ENCODE measurements around the gene SERPINA6.
"Not testable (repeated sequence)": the region's sequence is repeated elsewhere in the genome, so short reads cannot be mapped to it uniquely, and the experiment has no call there.

SERPINA6 gene

DNA sequence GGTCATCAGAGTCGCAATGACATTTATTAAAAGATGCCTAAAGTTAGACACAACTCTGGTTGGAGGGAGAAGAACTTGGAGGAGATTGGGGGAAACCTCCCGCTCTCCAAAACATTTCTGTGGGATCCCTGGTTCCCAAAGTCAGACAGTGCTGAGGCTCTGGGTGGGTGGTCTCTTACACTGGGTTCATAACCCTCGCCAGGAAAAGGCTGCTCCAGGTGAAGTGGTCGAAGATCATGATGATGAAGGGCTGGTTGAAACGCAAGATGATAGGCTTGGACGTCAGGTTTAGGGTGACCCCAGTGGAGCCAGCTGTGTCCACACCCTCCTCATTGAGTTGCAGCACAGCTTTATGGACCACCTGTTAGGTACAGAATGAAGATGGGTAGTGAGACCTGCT lies 18.9 kb downstream of the SERPINA6 start:
- Histone ChIP-seq H3K4me1 (ENCODE audit: control insufficient read depth in 1 of 2, insufficient read depth in 1 of 2, low read depth in 1 of 2, low read length in 1 of 2) (no peaks in the 10 kb centered on the region), H3K27ac (no peak overlapping the region), H3K9me3 (no peaks in the 10 kb centered on the region)

DNA sequence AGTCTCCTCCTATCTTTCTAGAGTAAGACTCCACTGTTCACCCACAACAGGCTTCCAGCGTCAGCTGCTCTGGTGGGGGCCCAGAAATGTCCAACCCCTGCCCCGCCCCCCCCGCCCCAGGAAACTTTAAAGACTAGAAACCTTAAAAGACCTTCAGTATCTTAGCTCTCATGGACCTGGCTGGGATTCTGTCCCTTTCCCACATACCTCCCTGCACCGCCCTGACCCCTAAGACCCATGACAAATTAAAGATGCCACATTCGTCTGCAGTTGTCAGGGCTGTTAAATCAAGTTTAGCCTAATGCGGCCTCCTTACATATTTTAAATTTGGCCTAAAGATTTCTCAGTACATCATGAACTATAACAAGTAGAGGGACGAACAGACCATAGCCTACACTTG lies 20.0 kb downstream of the SERPINA6 start:
- H3K27me3 ChIP-seq, result no peaks in the 10 kb centered on the region
- TF ChIP-seq, protein P1, sequence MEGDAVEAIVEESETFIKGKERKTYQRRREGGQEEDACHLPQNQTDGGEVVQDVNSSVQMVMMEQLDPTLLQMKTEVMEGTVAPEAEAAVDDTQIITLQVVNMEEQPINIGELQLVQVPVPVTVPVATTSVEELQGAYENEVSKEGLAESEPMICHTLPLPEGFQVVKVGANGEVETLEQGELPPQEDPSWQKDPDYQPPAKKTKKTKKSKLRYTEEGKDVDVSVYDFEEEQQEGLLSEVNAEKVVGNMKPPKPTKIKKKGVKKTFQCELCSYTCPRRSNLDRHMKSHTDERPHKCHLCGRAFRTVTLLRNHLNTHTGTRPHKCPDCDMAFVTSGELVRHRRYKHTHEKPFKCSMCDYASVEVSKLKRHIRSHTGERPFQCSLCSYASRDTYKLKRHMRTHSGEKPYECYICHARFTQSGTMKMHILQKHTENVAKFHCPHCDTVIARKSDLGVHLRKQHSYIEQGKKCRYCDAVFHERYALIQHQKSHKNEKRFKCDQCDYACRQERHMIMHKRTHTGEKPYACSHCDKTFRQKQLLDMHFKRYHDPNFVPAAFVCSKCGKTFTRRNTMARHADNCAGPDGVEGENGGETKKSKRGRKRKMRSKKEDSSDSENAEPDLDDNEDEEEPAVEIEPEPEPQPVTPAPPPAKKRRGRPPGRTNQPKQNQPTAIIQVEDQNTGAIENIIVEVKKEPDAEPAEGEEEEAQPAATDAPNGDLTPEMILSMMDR (IDR thresholded peaks at IDR 0.05), result no peak
- no peaks in the 10 kb centered on the region for H3K9me3 ChIP-seq
- no peak overlapping the region for H3K4me3 ChIP-seq (ENCODE audit: low read depth in 1 of 2, low read length in 1 of 2)
- no peaks in the 10 kb centered on the region for H3K4me1 ChIP-seq (ENCODE audit: control insufficient read depth in 1 of 2, insufficient read depth in 1 of 2, low read depth in 1 of 2, low read length in 1 of 2)
- H3K27ac ChIP-seq, result no peak overlapping the region
- H3K36me3 ChIP-seq, result no peaks in the 10 kb centered on the region

More for the DNA sequence above, 18.9 kb downstream of the SERPINA6 start:
- Histone ChIP-seq H3K4me3 (ENCODE audit: low read depth in 1 of 2, low read length in 1 of 2) (no peak overlapping the region), H3K36me3 (no peaks in the 10 kb centered on the region), H3K27me3 (no peaks in the 10 kb centered on the region)
- TF ChIP-seq, protein P1 (IDR thresholded peaks at IDR 0.05), result no peak

DNA sequence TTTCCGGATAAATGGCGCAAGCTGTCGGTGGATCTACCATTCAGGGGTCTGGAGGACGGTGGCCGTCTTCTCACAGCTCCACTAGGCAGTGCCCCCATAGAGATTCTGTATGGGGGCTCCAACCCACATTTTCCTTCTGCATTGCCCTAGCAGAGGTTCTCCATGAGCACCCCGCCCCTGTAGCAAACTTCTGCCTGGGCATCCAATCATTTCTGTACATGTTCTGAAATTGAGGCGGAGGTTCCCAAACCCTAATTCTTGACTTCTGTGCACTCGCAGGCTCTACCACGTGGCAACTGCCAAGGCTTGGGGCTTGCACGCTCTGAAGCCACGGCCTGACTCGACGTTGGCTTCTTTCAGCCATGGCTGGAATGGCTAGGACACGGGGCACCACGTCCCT lies 25.0 kb downstream of the SERPINA6 start:
- TF ChIP-seq, protein P1 (IDR thresholded peaks at IDR 0.05), result no peak
- Histone ChIP-seq H3K27me3 (no peaks in the 10 kb centered on the region), H3K27ac (no peak overlapping the region), H3K4me1 (ENCODE audit: control insufficient read depth in 1 of 2, insufficient read depth in 1 of 2, low read depth in 1 of 2, low read length in 1 of 2) (no peaks in the 10 kb centered on the region), H3K4me3 (ENCODE audit: low read depth in 1 of 2, low read length in 1 of 2) (no peak overlapping the region), H3K9me3 (no peaks in the 10 kb centered on the region), H3K36me3 (no peaks in the 10 kb centered on the region)

DNA sequence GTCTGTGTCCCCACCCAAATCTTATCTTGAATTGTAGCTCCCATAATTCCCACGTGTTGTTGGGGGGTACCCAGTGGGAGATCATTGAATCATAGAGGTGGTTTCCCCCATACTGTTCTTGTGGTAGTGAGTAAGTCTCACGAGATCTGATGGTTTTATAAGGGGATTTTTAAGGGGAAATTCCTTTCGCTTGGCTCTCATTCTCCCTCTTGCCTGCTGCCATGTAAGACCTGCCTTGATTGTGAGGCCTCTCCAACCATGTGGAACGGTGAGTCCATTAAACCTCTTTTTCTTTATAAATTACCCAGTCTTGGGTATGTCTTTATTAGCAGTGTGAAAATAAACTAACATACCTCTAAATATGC lies 27.0 kb downstream of the SERPINA6 start:
- H3K27me3 ChIP-seq; H3K27ac ChIP-seq; H3K4me3 ChIP-seq (ENCODE audit: low read depth in 1 of 2, low read length in 1 of 2); H3K4me1 ChIP-seq (ENCODE audit: control insufficient read depth in 1 of 2, insufficient read depth in 1 of 2, low read depth in 1 of 2, low read length in 1 of 2); H3K9me3 ChIP-seq; H3K36me3 ChIP-seq: not testable (repeated sequence)

DNA sequence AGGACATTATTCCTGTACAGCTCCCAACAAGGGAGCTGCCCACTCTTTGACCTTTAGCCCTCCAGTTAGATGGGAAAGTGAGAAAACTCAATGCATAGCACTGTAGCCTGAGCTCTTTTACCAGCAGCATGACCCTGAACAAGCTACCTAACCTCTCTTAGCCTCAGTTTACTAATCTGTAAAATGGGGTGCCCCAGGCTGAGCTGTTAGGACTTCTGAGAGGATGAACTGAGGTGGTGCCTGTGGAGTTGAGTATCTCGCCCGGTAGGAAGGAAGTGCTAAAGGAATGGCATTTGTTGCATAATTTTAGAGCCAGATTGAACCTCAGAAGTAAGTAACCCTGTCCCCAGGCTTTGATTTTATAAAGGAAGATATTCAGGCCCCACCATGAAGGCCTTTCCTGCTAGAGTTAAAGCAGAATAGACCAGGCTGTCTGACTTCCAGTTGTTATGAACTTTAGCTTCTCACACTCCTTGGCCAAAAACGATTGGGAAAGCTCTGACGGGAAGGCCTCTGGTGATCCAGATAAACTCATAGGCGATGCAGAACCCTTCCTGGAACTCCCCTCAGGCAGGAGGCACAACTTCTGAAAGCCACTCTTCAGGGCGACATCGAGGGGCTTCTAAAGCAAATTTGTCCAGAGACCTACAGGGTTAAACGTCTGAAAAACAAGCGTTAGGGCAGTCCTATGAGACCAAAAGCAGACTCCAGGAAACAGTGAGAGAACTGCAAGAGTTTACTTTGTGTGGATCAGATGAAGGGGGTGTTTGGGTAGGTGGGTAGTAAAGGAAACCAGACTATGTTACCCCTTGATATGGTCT lies 27.6 kb downstream of the SERPINA6 start:
- Histone ChIP-seq H3K4me1 (ENCODE audit: control insufficient read depth in 1 of 2, insufficient read depth in 1 of 2, low read depth in 1 of 2, low read length in 1 of 2) (no peaks in the 10 kb centered on the region), H3K27me3 (no peaks in the 10 kb centered on the region), H3K9me3 (no peaks in the 10 kb centered on the region), H3K36me3 (no peaks in the 10 kb centered on the region), H3K27ac (no peak overlapping the region), H3K4me3 (ENCODE audit: low read depth in 1 of 2, low read length in 1 of 2) (no peak overlapping the region)
- TF ChIP-seq, protein P1 (IDR thresholded peaks at IDR 0.05), result no peak

DNA sequence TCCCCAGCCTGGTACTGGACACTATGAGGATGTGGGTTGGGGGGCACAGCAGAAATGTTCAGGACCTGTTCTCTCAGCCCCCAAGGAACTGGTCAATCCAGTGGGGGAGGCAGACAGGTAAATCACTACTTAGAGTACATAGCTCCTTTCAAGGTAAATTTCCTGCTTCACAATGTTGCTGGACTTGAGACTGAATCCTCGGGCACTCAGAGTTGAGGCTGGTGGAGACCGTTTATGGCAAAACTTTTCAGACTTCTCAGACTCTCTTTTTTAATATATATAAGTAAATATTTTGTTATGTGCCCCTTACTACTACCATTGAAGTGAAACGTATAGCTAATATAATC lies 29.6 kb downstream of the SERPINA6 start:
- H3K27me3 ChIP-seq, result no peaks in the 10 kb centered on the region
- no peaks in the 10 kb centered on the region for H3K4me1 ChIP-seq (ENCODE audit: control insufficient read depth in 1 of 2, insufficient read depth in 1 of 2, low read depth in 1 of 2, low read length in 1 of 2)
- H3K9me3 ChIP-seq, result no peaks in the 10 kb centered on the region
- H3K27ac ChIP-seq, result no peak overlapping the region
- no peaks in the 10 kb centered on the region for H3K36me3 ChIP-seq
- TF ChIP-seq, protein P1 (IDR thresholded peaks at IDR 0.05), result no peak
- no peak overlapping the region for H3K4me3 ChIP-seq (ENCODE audit: low read depth in 1 of 2, low read length in 1 of 2)
